ENCODE data around the gene ERI3.

Gene ERI3

DNA sequence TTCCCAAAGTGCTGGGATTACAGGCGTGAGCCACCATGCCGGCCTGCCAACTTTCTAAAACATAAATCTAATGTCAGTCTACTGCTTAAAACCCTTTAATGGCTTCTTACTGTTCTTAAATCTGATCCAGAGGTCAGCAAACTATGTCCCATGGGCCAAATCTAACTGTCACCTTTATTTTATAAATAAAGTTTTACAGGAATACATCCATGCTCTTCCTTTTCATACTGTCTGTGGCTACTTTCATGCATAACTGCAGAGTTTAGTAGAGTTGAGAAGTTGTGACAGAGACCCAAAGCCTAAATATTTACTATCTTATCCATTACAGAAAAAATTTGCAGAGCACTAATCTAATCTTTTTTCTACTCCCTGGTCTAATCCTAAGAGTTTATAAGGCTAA, 3.8 kb downstream of the ERI3 start:
- DNase-seq (ENCODE audit: low read depth in 2 of 3, low spot score in 2 of 3), result no peak

DNA sequence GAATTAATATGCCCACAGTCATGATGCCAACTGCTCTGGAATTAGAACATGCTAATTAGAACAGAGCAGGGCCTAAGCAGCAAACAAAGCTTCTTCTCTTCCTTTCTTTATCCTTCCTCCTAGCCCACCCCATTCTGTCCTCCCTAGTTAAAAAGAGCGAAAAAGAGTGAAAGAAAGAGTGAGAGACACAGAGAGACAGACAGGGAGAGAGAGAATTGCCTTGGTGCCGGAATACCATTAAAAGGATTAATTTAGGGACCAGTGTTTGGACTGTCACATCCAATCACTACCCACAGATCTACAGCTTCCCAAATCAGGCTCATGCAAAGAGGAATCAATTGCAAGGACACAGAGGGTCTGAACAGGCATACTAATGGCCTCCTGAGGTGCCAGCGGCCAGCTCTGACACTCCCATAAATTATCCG, 7.0 kb downstream of the ERI3 start:
- DNase-seq (ENCODE audit: low read depth in 2 of 3, low spot score in 2 of 3), result no peak

DNA sequence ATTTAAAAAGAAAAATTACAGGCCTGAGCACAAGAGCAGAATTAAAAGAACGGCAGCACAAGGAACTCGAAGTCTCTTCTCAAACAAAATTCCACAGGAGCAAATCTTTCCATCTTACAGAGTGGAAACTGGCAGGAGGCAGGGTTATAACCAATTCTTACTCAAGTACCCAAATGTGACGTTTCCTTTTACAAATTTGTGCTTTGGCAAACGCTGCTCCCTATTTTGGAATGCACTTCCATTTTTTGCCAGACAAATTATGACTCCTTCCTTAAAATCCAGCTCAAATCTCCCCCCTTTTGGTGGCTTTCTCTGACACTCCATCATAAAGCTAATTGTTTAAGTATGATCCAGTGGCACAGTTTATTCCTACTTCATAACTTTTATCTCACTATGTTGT, 7.8 kb downstream of the ERI3 start:
- no peak for DNase-seq (ENCODE audit: low read depth in 2 of 3, low spot score in 2 of 3)

DNA sequence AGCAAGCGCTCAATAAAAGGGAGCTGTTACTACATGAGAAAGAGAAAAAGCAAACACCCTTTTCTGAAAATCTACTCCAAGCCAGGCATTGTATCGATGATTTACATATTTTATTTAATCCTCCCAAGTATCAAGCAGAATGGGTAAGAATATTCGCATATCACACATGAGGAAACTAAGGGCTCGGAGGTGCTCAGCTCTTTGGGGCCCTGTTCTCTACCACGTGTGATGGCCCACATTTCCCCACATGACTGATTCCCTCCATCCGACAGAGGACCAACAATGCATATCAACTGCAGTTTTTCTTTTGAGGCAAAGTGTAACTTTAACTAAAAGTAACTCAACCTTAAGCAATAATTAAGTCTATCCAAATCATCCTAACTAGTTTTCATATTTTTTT, 8.2 kb downstream of the ERI3 start:
- no peak for DNase-seq (ENCODE audit: low read depth in 2 of 3, low spot score in 2 of 3)

DNA sequence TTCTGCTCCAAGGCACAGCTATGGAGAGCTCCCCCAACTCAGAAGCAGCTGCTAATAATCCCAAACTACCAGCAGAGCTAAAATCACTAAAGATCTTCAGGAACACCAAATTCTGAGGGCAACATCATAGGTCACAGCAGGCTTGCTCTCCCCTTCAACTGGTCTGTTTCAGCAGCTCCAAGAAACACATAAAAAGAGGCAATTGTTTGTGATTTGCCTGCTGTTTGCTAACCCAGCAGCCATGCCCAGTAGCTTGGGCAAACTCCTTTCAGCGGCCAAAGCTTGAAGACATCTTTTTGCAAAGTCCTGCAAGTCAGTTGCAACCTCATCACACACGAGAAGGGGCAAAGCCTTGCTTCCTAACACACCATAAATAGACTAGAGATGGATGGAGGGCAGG, 8.9 kb downstream of the ERI3 start:
- no peak for DNase-seq (ENCODE audit: low read depth in 2 of 3, low spot score in 2 of 3)

DNA sequence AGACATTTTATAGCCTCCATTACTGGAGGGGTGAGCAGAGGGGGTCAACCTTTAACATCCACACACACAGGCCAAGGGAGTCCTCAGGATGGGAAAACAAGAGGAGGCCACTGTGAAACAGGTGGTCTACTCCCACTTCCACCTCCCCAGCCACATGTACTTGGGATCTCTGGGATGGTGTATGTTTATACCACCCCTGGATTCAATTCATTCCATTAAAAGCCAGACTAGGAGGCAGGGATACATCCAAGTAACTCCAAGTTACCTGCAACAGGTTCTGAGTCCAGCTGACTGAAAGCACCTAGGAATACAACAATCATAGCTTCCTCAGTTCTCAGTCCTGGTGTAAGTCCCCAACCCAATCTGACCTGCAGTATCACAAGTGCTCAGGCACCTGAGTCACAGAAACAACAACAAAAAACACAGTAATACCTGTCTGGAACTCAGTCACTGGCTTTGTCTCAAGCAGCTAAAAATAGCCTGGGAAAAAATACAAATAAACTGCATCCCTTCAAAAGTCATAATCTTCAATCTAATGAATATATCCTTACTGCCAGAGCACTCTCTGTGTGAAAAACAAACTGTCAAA, 9.8 kb downstream of the ERI3 start:
- DNase-seq (ENCODE audit: low read depth in 2 of 3, low spot score in 2 of 3), result no peak

DNA sequence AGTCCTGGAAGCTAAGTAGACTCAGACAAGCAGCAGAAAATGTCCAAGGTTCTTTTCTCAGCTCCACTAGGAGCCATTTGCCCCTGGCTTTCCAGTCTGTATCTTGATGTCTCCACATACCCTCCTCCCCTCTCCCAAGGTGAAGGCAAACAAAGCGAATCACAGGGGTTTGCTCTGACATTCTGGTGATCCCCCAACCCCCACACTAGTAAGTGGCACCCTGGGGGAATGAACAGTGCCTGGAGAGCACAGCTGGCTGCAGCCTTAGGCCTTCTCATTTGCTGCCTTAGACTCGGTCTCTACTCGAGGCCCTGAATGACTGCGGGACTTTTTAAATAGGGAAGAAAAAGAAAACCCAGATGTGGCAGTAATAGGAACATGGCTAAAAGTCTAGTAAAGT, 15.3 kb downstream of the ERI3 start:
- DNase-seq (ENCODE audit: low read depth in 2 of 3, low spot score in 2 of 3), result no peak

DNA sequence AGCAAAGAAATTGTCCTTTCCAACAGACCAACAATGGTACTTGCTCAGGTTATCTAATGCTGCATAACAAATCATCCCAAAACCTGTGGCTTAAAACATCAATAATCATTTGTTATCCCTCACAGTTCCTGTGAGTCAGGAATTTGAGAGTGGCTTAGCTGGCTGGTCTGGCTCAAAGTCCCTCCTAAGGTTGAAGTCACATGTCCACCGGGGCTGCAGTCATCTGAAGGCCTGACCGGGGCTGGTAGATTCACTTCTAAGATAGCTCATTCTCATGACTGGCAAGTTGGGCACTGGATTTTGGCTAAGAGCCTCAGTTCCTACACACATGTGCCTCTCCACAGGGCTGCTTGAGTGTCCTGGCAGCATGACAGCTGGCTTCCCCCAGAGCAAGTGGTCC, 16.9 kb downstream of the ERI3 start:
- DNase-seq (ENCODE audit: low read depth in 2 of 3, low spot score in 2 of 3), result no peak

DNA sequence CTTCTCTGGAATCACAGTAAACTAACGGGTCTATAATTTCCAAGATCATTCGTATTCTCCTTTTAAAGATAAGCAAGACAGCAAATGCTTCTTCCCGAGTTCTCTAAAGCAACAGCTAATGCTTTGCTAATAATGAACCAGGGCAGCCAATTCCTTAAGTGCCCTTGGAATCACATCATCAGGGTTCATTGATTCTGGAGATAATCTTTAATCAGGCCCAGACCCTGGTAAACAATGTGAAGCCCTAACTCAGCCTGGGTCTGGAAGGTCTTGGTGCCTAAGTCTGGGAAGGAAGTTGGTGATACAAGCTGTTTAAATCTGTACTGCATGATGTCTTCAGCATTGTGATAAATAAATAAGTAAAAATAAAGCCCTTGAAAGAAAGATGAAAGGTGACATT, 18.4 kb downstream of the ERI3 start:
- DNase-seq (ENCODE audit: low read depth in 2 of 3, low spot score in 2 of 3), result no peak

DNA sequence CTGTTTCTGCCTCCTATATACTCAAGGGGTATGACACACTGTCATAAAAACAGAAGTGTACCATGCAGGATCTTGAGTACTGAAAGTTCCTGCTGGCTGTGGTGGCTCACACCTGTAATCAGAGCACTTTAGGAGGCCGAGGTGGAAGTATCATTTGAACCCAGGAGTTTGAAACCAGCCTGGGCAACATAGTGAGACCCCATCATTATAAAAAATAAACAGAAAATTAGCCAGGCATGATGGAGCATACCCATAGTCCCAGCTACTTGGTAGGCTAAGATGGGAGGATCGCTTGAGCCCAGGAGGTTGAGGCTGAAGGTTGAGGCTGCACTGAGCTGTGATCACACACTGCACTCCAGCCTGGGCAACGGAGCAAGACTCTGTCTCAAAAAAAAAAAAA, 20.1 kb downstream of the ERI3 start:
- DNase-seq (ENCODE audit: low read depth in 2 of 3, low spot score in 2 of 3), result no peak

DNA sequence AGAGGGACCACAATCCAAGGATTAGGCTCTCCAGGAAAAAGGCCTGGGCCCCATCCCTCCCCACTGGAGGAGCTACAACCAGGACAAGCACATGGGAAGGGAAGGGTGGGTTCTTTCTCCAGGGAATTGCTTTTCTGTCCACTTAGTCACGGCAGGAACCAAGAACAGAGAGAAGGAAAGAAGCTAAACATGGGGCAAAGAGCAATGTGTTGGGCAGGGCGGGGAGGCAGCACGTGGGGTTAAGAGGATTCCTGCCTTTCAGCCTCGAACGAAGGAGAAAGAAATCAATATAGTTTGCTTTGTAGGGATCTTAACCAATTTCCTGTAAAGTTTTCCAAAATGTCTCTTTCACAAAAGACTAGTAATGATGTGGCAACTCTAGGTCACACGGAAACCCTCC, 21.7 kb downstream of the ERI3 start:
- DNase-seq (ENCODE audit: low read depth in 2 of 3, low spot score in 2 of 3), result no peak

DNA sequence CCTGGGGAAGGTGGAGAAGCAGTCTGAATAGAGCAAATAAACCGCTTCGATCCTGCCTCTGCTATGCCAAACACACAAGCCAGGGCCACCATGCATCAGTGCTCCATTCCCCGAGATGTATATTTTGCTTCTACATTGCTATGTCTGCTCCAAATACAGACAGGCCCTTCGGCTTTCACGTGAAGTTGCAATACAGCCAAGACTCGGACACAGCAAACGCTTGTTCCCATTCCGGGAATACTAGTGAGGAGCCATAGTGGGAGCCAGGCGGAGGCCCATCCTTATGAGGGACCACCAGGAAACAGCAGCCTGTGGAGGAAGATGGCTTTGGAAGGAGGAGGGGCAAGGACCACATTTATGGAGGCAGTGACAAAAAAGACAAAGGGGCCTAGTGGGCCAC, 22.6 kb downstream of the ERI3 start:
- no peak for DNase-seq (ENCODE audit: low read depth in 2 of 3, low spot score in 2 of 3)

DNA sequence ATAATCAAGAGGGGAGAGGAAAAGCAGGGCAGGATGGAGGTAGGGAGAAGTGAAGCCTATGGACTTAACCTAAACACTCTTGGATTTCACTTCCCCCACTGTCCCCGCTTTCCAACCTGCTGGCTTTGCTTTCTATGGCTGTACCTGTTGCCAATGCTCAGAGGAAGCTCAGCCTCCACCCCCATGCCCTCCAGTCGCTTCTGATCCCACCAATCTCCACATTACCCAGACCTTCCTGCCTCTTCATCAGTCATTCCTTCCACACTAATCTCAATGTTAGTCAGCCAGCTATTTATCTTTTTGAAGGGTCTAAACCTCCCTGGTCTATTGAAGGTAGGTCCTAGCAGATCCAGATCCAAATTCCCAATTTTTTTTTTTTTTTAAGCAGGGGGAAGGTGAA, 24.1 kb downstream of the ERI3 start:
- no peak for DNase-seq (ENCODE audit: low read depth in 2 of 3, low spot score in 2 of 3)

DNA sequence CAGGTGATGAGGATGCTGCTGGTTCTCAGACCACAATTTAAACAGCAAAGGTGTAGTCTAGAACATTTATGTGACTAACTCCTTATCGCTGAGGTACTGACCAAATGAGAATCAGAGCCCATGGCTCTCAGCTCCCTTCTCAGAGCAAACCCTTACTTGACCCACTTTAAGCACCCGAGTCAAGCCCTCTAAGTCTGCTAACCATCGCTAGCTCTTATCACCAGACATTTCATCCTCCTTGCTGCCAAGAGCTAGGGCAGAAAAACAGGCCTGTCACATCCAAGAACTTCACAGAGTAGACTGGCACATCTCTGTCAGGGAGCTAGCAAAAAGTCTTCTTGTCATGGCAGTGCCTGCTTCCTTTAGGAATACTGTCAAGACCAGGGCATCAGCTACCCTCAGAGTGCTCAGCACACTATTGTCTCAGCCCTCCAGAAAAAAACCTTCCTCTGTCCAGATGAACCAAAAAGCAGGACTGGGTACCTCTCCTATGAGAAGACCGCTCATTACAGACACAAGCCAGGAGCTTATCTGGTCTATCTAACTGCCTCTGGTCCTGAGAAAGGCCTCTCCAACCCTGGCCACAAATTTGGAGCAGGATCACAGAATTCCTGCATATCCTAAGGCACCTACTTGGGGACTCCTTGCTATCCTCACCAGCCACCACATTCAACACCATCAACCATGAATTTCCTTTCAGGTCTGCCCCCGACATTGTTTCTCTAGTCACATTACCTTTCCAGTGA, 26.2 kb downstream of the ERI3 start:
- no peak for DNase-seq (ENCODE audit: low read depth in 2 of 3, low spot score in 2 of 3)

DNA sequence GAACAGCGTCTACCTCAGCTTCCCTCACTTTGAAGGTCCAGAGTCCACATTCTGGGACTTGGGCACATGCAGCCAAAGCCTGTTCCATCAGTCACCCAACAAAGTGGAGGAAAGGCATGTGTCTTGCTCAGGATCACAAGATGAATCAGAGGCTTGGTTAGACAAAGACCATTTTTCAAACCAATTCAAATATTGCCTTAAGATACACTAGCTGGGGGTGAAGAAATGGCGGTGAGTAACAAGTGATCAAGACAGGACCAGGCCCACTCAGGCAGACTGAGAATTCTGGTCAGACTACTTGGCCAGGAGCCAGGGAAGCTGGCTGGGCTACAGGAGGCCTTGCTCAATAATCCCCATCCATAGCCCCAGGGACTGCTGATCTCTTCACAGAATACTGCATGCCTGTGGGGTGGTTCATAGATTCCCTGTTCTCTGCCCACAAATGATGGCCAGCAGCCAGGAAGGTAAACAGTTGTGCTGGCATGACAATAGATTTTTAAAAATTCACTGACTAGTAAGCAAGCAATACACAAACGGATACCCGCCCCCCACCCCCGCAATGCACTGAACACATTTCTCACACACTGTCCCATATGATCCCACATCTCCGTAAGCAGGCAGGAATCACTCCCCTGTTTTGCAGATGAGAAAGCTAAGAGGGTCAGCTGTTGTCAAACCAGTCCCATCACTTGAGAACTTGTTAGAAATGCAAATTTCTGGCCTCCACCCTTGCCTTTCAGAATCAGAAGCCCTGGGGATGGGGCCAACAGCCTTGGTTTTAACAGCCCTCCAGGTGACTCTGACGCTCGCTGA, 27.2 kb downstream of the ERI3 start:
- no peak for DNase-seq (ENCODE audit: low read depth in 2 of 3, low spot score in 2 of 3)

DNA sequence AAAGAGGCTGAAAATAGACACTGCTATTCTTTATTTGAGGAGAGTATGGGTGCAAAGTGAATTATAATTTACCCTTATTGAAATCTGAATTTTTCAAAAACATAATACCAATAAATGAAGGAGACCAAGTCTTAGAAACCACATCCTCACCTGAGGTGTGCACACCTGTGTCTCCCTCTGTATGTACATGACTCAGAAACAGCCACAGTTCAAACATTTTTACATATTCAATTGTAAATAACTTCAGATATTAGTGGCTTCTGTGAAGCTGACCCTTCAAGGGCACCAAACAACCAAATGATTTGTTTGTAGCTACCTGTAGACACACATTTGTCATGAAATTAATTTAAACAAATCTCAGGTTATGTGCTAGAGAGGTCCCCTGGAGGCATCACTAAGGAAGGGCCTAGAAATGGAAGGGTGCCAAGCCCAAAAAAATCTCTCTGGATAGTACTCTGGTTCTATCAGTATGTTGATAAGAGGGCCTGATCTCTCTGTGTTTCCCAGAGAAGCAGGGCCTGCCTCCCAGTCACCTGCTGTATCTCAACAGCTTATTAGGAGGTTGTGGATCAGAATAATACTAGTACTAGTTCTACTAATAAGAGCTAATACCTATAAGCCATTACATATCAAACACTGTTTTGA, 28.1 kb downstream of the ERI3 start:
- no peak for DNase-seq (ENCODE audit: low read depth in 2 of 3, low spot score in 2 of 3)

DNA sequence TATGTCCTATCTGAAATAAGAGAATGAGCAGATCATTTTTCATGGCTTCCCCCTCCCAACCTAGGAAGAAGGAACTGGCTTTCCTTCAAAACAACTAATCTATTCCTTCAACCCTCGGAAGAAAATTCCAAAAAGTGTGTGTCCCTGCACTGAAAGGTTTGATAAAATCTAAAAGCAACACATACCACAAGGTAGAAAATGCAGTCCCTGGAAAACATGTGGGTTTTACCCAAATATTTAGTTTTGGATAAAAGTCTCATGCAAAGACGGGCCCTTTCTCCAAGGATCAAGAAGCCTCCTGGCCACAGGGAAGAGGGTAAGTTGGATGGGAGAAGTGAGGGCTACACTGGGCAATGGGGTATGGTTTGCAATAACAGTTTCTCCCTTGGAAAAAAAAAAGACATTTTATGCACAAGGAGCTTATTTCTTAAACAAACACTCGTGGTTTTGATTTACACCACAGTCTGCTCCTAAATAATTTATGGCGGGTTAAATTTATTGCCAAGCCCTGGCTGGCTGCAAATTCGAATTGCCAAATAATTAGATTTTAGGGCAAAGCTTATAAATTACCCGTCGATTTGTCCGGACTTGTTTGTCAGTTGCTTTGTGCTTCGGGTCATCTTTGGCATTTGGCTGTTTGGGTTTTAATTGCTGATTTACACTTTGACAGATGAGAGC, 28.9 kb downstream of the ERI3 start:
- DNase-seq (ENCODE audit: low read depth in 2 of 3, low spot score in 2 of 3), result no peak

DNA sequence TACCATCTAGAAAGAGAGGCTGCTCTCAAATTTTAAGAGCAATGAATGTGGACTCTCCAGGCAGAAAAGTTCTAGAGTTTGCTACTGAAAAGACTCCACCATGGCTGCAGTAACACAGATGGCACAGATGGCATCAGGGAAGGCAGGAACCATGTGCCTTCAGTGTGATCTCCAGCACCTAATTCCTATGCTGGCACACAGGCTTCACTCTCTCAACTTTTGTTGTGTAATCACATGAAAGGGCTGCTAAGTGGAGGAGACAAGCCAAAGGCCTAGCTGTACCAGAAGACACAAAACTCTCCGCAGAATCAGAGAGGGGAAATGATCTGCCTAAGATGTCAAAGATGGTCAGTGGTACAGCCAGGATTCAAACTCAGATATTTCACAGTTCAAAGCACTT, 31.1 kb downstream of the ERI3 start:
- no peak for DNase-seq (ENCODE audit: low read depth in 2 of 3, low spot score in 2 of 3)

DNA sequence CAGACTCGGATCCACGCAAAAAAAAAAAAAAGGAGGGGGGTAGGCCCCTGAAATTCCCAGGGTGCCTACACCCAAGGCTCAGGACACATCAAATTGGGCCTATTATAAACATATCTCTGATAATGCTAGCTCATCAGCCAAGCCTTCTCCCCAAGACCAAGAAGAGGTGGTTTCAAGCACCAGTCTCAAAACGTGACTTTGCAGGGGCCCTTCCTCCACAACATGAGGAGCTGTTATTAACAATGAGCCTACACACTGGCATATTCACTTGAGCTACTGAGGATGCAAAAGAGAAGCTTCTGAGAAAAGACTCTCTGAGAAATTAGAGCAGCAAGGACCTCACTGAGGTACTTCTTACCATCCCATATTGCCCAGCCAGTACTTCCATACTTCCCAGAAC, 32.7 kb downstream of the ERI3 start:
- DNase-seq (ENCODE audit: low read depth in 2 of 3, low spot score in 2 of 3), result no peak

DNA sequence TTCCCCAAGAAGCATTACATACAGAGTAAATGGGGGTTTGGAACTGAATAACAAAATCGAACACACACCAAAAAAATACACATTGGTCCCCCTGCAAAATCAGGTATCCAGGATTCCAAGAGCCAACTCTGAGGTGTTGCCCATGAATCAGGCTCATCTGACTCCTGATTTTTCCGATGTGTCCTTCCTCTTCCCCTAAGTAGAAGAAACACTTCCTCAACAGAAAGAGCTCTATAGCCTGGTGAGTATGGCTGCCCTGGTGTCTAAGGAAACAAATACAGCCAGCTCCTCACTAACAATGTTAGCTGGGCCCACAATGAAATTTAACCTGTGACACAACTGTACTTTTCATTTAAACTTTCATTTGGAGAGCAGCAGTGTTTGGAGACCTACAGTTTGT, 33.6 kb downstream of the ERI3 start:
- DNase-seq (ENCODE audit: low read depth in 2 of 3, low spot score in 2 of 3), result no peak
